Measurements from ENCODE around the gene ADCY1.

ADCY1 gene

GRCh38 chr7:45686441-45687184 is 112.4 kb downstream of the ADCY1 start:
- DNase-seq (ENCODE audit: low read depth, low spot score), result no peak
- H3K36me3 ChIP-seq (ENCODE audit: insufficient read depth, insufficient read length, low read length), result no peaks in the 10 kb centered on the region
- no peak for TF ChIP-seq YY1 (IDR thresholded peaks at IDR 0.05; ENCODE audit: insufficient read depth, insufficient read length)
- no peak for TF ChIP-seq SUZ12 (IDR thresholded peaks at IDR 0.05; ENCODE audit: extremely low read depth, insufficient read depth, insufficient read length)
- TF ChIP-seq ZNF274 (IDR thresholded peaks at IDR 0.05; ENCODE audit: low read depth, low read length), result no peak
- no peaks in the 10 kb centered on the region for H3K9me3 ChIP-seq (ENCODE audit: insufficient read depth, low read length)
- peaks cover 7% of the 10 kb centered on the region for H3K4me1 ChIP-seq (ENCODE audit: insufficient read depth, insufficient read length)
- no peak overlapping the region for H3K4me3 ChIP-seq (ENCODE audit: insufficient read length, low read depth)
- H3K9ac ChIP-seq (ENCODE audit: insufficient read length, low read depth), result no peak overlapping the region
- no peaks in the 10 kb centered on the region for H3K27me3 ChIP-seq (ENCODE audit: insufficient read depth, insufficient read length)

- TF ChIP-seq YY1 (IDR thresholded peaks at IDR 0.05; ENCODE audit: insufficient read depth, insufficient read length) (no peak), SUZ12 (IDR thresholded peaks at IDR 0.05; ENCODE audit: extremely low read depth, insufficient read depth, insufficient read length) (no peak), ZNF274 (IDR thresholded peaks at IDR 0.05; ENCODE audit: low read depth, low read length) (no peak)
- Histone ChIP-seq H3K4me1 (ENCODE audit: insufficient read depth, insufficient read length) (peaks cover 3% of the 10 kb centered on the region), H3K9me3 (ENCODE audit: insufficient read depth, low read length) (no peaks in the 10 kb centered on the region), H3K36me3 (ENCODE audit: insufficient read depth, insufficient read length, low read length) (no peaks in the 10 kb centered on the region), H3K27me3 (ENCODE audit: insufficient read depth, insufficient read length) (no peaks in the 10 kb centered on the region), H3K9ac (ENCODE audit: insufficient read length, low read depth) (no peak overlapping the region), H3K4me3 (ENCODE audit: insufficient read length, low read depth) (no peak overlapping the region)
- DNase-seq (ENCODE audit: low read depth, low spot score), result no peak
Observed at GRCh38 chr7:45687185-45687560, 113.0 kb downstream of the ADCY1 start.

- no peak for DNase-seq (ENCODE audit: low read depth, low spot score)
- Histone ChIP-seq H3K9ac (ENCODE audit: insufficient read length, low read depth) (no peak overlapping the region), H3K27me3 (ENCODE audit: insufficient read depth, insufficient read length) (no peaks in the 10 kb centered on the region), H3K4me1 (ENCODE audit: insufficient read depth, insufficient read length) (no peaks in the 10 kb centered on the region), H3K9me3 (ENCODE audit: insufficient read depth, low read length) (no peaks in the 10 kb centered on the region), H3K36me3 (ENCODE audit: insufficient read depth, insufficient read length, low read length) (no peaks in the 10 kb centered on the region), H3K4me3 (ENCODE audit: insufficient read length, low read depth) (no peak overlapping the region)
- TF ChIP-seq YY1 (IDR thresholded peaks at IDR 0.05; ENCODE audit: insufficient read depth, insufficient read length), result no peak
- no peak for TF ChIP-seq ZNF274 (IDR thresholded peaks at IDR 0.05; ENCODE audit: low read depth, low read length)
- TF ChIP-seq SUZ12 (IDR thresholded peaks at IDR 0.05; ENCODE audit: extremely low read depth, insufficient read depth, insufficient read length), result no peak
Observed at GRCh38 chr7:45687721-45688120, 113.6 kb downstream of the ADCY1 start.

GRCh38 chr7:45688382-45688781 is 114.2 kb downstream of the ADCY1 start:
- no peak overlapping the region for H3K4me3 ChIP-seq (ENCODE audit: insufficient read length, low read depth)
- H3K36me3 ChIP-seq (ENCODE audit: insufficient read depth, insufficient read length, low read length), result no peaks in the 10 kb centered on the region
- H3K9ac ChIP-seq (ENCODE audit: insufficient read length, low read depth), result no peak overlapping the region
- no peak for DNase-seq (ENCODE audit: low read depth, low spot score)
- TF ChIP-seq SUZ12 (IDR thresholded peaks at IDR 0.05; ENCODE audit: extremely low read depth, insufficient read depth, insufficient read length) (no peak), ZNF274 (IDR thresholded peaks at IDR 0.05; ENCODE audit: low read depth, low read length) (no peak), YY1 (IDR thresholded peaks at IDR 0.05; ENCODE audit: insufficient read depth, insufficient read length) (no peak)
- no peaks in the 10 kb centered on the region for H3K27me3 ChIP-seq (ENCODE audit: insufficient read depth, insufficient read length)
- H3K4me1 ChIP-seq (ENCODE audit: insufficient read depth, insufficient read length), result no peaks in the 10 kb centered on the region
- no peaks in the 10 kb centered on the region for H3K9me3 ChIP-seq (ENCODE audit: insufficient read depth, low read length)

- Histone ChIP-seq H3K9ac (ENCODE audit: insufficient read length, low read depth) (no peak overlapping the region), H3K9me3 (ENCODE audit: insufficient read depth, low read length) (no peaks in the 10 kb centered on the region), H3K36me3 (ENCODE audit: insufficient read depth, insufficient read length, low read length) (no peaks in the 10 kb centered on the region), H3K4me1 (ENCODE audit: insufficient read depth, insufficient read length) (no peaks in the 10 kb centered on the region), H3K27me3 (ENCODE audit: insufficient read depth, insufficient read length) (no peaks in the 10 kb centered on the region), H3K4me3 (ENCODE audit: insufficient read length, low read depth) (no peak overlapping the region)
- TF ChIP-seq SUZ12 (IDR thresholded peaks at IDR 0.05; ENCODE audit: extremely low read depth, insufficient read depth, insufficient read length) (no peak), YY1 (IDR thresholded peaks at IDR 0.05; ENCODE audit: insufficient read depth, insufficient read length) (no peak), ZNF274 (IDR thresholded peaks at IDR 0.05; ENCODE audit: low read depth, low read length) (no peak)
- no peak for DNase-seq (ENCODE audit: low read depth, low spot score)
Observed at GRCh38 chr7:45689011-45689796, 115.0 kb downstream of the ADCY1 start.

- Histone ChIP-seq H3K9ac (ENCODE audit: insufficient read length, low read depth) (no peak overlapping the region), H3K27me3 (ENCODE audit: insufficient read depth, insufficient read length) (no peaks in the 10 kb centered on the region), H3K4me3 (ENCODE audit: insufficient read length, low read depth) (no peak overlapping the region), H3K4me1 (ENCODE audit: insufficient read depth, insufficient read length) (no peaks in the 10 kb centered on the region), H3K9me3 (ENCODE audit: insufficient read depth, low read length) (no peaks in the 10 kb centered on the region), H3K36me3 (ENCODE audit: insufficient read depth, insufficient read length, low read length) (no peaks in the 10 kb centered on the region)
- no peak for DNase-seq (ENCODE audit: low read depth, low spot score)
- TF ChIP-seq YY1 (IDR thresholded peaks at IDR 0.05; ENCODE audit: insufficient read depth, insufficient read length) (no peak), SUZ12 (IDR thresholded peaks at IDR 0.05; ENCODE audit: extremely low read depth, insufficient read depth, insufficient read length) (no peak), ZNF274 (IDR thresholded peaks at IDR 0.05; ENCODE audit: low read depth, low read length) (no peak)
Observed at GRCh38 chr7:45689797-45690761, 115.9 kb downstream of the ADCY1 start.

Data from NT2/D1 (cell line).